Smooth muscle cell (in vitro differentiated cells): ENCODE measurements around the gene FADS6. TPM values are rescaled to one million over a fixed set of nuclear protein-coding genes. Genes with fewer than 3 reads are reported as not detected.

Source experiments
- DNase-seq: peaks from one replicate; lab custom pipeline; 2025; ENCODE audit not compliant: unreplicated experiment; lab: John Stamatoyannopoulos, UW
- H2AFZ ChIP-seq: fragments of 200-600 bp; sonication (generic); 2 replicates; pipeline ENCODE4 v1.6.0; 2016; ENCODE audit warnings: antibody characterized with exemption, low read depth, mild to moderate bottlenecking
- H3F3A ChIP-seq: fragments of 200-600 bp; sonication (generic); 2 replicates; pipeline ENCODE4 v1.6.0; 2017; ENCODE audit warnings: antibody characterized with exemption, low read depth
- H3K27ac ChIP-seq: fragments of 200-600 bp; sonication (generic); 2 replicates; pipeline ENCODE4 v1.5.1; 2016; ENCODE audit warnings: low read depth, mild to moderate bottlenecking
- H3K27me3 ChIP-seq: fragments of 200-600 bp; sonication (generic); 2 replicates; pipeline ENCODE4 v1.6.1; 2016; ENCODE audit warnings: low read depth, mild to moderate bottlenecking
- H3K36me3 ChIP-seq: fragments of 200-600 bp; sonication (generic); 2 replicates; pipeline ENCODE4 v1.5.1; 2016; ENCODE audit warnings: low read depth
- H3K4me1 ChIP-seq: fragments of 200-600 bp; sonication (generic); 2 replicates; pipeline ENCODE4 v1.5.1; 2016; ENCODE audit warnings: low read depth
- H3K4me2 ChIP-seq: fragments of 200-600 bp; sonication (generic); 2 replicates; pipeline ENCODE4 v1.6.0; 2016; ENCODE audit warnings: mild to moderate bottlenecking
- H3K4me3 ChIP-seq: fragments of 200-600 bp; sonication (generic); 2 replicates; pipeline ENCODE4 v1.5.1; 2016; ENCODE audit warnings: mild to moderate bottlenecking
- H3K79me2 ChIP-seq: fragments of 200-600 bp; sonication (generic); 2 replicates; pipeline ENCODE4 v1.6.0; 2016; ENCODE audit warnings: low read depth, mild to moderate bottlenecking
- H3K9ac ChIP-seq: fragments of 200-600 bp; sonication (generic); 2 replicates; pipeline ENCODE4 v1.6.0; 2016; ENCODE audit warnings: low read depth
- H3K9me3 ChIP-seq: fragments of 200-600 bp; sonication (generic); replicated peaks from 2 replicates; pipeline ENCODE4 v1.5.1; 2016; ENCODE audit warnings: low read depth
- H4K20me1 ChIP-seq: fragments of 200-600 bp; sonication (generic); 2 replicates; pipeline ENCODE4 v1.6.0; 2016; ENCODE audit warnings: low read depth
- CTCF ChIP-seq: fragments of 200-600 bp; sonication (generic); IDR thresholded peaks from 2 replicates; pipeline ENCODE4 v1.5.1; 2017; ENCODE audit warnings: borderline replicate concordance, mild to moderate bottlenecking, antibody characterized with exemption; ENCODE audit not compliant: insufficient read depth, poor library complexity, severe bottlenecking
- WGBS: methylation state at CpG from one replicate; pipeline ENCODE4 v1.1.7; 2016; ENCODE audit warnings: low lambda C conversion rate; 5-methylcytosine and 5-hydroxymethylcytosine counted together
- polyA plus RNA-seq: library from polyadenylated mRNA; unstranded; fragments of >200 nt; fragmentation: Nextera tagmentation; extraction: Ambion mirVana; gene quantifications from 2 replicates; pipeline ENCODE4 v1.2.1, GENCODE V29; 2016
- total RNA-seq: library from RNA; depleted of rRNA; stranded (reverse); fragments of >200 nt; gene quantifications from 2 replicates; pipeline ENCODE4 v1.2.3, GENCODE V29; 2014

The FADS6 gene
- total and polyA plus RNA-seq, 2 experiments from 2014 or later = not detected

GRCh38 chr17:74904687-74905409 is 11.4 kb upstream of the FADS6 start:
- H3K4me1 ChIP-seq = no peaks in the 10 kb centered on the region
- DNase-seq = no peak
- H3K4me3 ChIP-seq = no peak overlapping the region
- no peak overlapping the region for H3K4me2 ChIP-seq
- H3K9me3 ChIP-seq = no peaks in the 10 kb centered on the region
- WGBS = 84% methylated on average over 7 of the region's 7 CpGs
- H4K20me1 ChIP-seq = no peaks in the 10 kb centered on the region
- H2AFZ ChIP-seq = no peak overlapping the region
- H3K27ac ChIP-seq = no peak overlapping the region
- no peaks in the 10 kb centered on the region for H3F3A ChIP-seq
- no peak for TF ChIP-seq CTCF
- H3K9ac ChIP-seq = no peak overlapping the region
- H3K79me2 ChIP-seq = no peaks in the 10 kb centered on the region
- no peaks in the 10 kb centered on the region for H3K36me3 ChIP-seq
- no peaks in the 10 kb centered on the region for H3K27me3 ChIP-seq

DNA sequence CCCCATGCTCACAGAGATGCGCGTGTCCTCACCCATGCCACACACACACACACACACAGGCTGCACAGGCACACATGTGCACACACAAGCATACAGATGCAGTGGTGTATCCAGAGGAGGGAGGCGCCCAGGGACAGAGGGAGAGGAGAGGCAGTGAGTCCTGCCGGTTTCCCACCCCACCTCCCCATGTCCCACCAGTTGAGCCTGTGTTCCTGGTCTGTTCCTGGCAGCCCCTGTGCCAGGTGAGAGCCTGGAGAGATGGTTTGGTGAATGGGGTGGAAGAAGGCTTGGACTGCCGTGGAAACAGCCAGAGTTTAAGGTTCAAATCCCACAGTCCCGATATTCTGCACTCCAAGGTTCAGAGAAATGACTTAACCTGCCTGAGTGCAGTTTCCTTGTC is 10.2 kb upstream of the FADS6 start:
- no peak for TF ChIP-seq CTCF
- no peak for DNase-seq
- H4K20me1 ChIP-seq = no peaks in the 10 kb centered on the region
- H3K79me2 ChIP-seq = no peaks in the 10 kb centered on the region
- H3K4me2 ChIP-seq = no peak overlapping the region
- no peaks in the 10 kb centered on the region for H3K27me3 ChIP-seq
- WGBS = 88% methylated on average over 6 of the region's 6 CpGs
- no peaks in the 10 kb centered on the region for H3K9me3 ChIP-seq
- H3K4me3 ChIP-seq = no peak overlapping the region
- H3K27ac ChIP-seq = no peak overlapping the region
- no peaks in the 10 kb centered on the region for H3F3A ChIP-seq
- no peaks in the 10 kb centered on the region for H3K4me1 ChIP-seq
- no peaks in the 10 kb centered on the region for H3K36me3 ChIP-seq
- H3K9ac ChIP-seq = no peak overlapping the region
- no peak overlapping the region for H2AFZ ChIP-seq

GRCh38 chr17:74903034-74903433 is 9.6 kb upstream of the FADS6 start:
- Histone ChIP-seq H3F3A (no peaks in the 10 kb centered on the region), H4K20me1 (no peaks in the 10 kb centered on the region), H3K9me3 (no peaks in the 10 kb centered on the region), H3K79me2 (no peaks in the 10 kb centered on the region), H3K27ac (no peak overlapping the region), H2AFZ (no peak overlapping the region), H3K27me3 (no peaks in the 10 kb centered on the region), H3K4me1 (no peaks in the 10 kb centered on the region), H3K4me2 (no peak overlapping the region), H3K4me3 (no peak overlapping the region), H3K36me3 (no peaks in the 10 kb centered on the region), H3K9ac (no peak overlapping the region)
- no peak for DNase-seq
- no peak for TF ChIP-seq CTCF
- WGBS = 96% methylated on average over 9 of the region's 9 CpGs
